ENCODE results near the gene RBFOX2.

The RBFOX2 gene

GRCh38 chr22:35733036-35733435 is 295.6 kb downstream of the RBFOX2 start:
- peaks cover 8% of the 10 kb centered on the region for H3K27me3 Mint-ChIP-seq
- H3K27ac Mint-ChIP-seq = no peak overlapping the region
- no peak overlapping the region for H3K4me3 Mint-ChIP-seq
- H3K4me1 Mint-ChIP-seq = no peaks in the 10 kb centered on the region
- no peaks in the 10 kb centered on the region for H3K9me3 Mint-ChIP-seq
- no peak for DNase-seq
- CTCF ChIA-PET = no interaction called here
- no peaks in the 10 kb centered on the region for H3K36me3 Mint-ChIP-seq

- H3K9me3 Mint-ChIP-seq = no peaks in the 10 kb centered on the region
- no peaks in the 10 kb centered on the region for H3K4me1 Mint-ChIP-seq
- no peaks in the 10 kb centered on the region for H3K36me3 Mint-ChIP-seq
- no peak overlapping the region for H3K4me3 Mint-ChIP-seq
- no peak overlapping the region for H3K27ac Mint-ChIP-seq
- CTCF ChIA-PET = no interaction called here
- DNase-seq = no peak
- peaks cover 6% of the 10 kb centered on the region for H3K27me3 Mint-ChIP-seq
These were observed 296.5 kb downstream of the RBFOX2 start for GRCh38 chr22:35732116-35732515.

DNA sequence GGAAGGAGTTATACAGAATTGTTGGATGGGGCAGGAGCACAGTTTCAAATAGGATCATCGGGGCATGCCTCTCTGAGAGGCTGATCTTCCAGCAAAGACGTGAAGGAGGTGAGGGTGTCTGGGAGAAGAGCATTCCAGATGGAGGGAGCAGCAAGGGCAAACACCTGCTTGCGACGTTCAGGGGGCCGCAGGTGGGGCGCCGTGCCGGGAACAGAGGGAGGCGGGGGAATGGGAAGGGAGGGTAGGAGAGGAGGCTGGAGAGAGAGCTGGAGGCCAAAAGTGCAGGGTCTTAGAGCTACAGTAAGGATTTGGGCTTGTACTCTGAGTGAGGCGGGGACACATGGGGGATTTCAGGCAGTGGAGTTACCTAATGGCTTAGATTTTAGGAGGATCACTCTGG is 297.3 kb downstream of the RBFOX2 start:
- no peaks in the 10 kb centered on the region for H3K4me1 Mint-ChIP-seq
- H3K27me3 Mint-ChIP-seq = peaks cover 6% of the 10 kb centered on the region
- H3K4me3 Mint-ChIP-seq = no peak overlapping the region
- CTCF ChIA-PET = no interaction called here
- H3K9me3 Mint-ChIP-seq = no peaks in the 10 kb centered on the region
- H3K36me3 Mint-ChIP-seq = no peaks in the 10 kb centered on the region
- H3K27ac Mint-ChIP-seq = no peak overlapping the region
- no peak for DNase-seq

GRCh38 chr22:35729309-35729698 is 299.3 kb downstream of the RBFOX2 start:
- CTCF ChIA-PET = no interaction called here
- H3K27me3 Mint-ChIP-seq = peaks cover 6% of the 10 kb centered on the region
- no peaks in the 10 kb centered on the region for H3K4me1 Mint-ChIP-seq
- no peak overlapping the region for H3K27ac Mint-ChIP-seq
- no peak overlapping the region for H3K4me3 Mint-ChIP-seq
- no peaks in the 10 kb centered on the region for H3K36me3 Mint-ChIP-seq
- no peaks in the 10 kb centered on the region for H3K9me3 Mint-ChIP-seq
- DNase-seq = no peak

GRCh38 chr22:35728639-35729308 is 299.9 kb downstream of the RBFOX2 start:
- CTCF ChIA-PET = no interaction called here
- no peak for DNase-seq
- no peak overlapping the region for H3K4me3 Mint-ChIP-seq
- H3K36me3 Mint-ChIP-seq = no peaks in the 10 kb centered on the region
- H3K27ac Mint-ChIP-seq = no peak overlapping the region
- H3K4me1 Mint-ChIP-seq = no peaks in the 10 kb centered on the region
- peaks cover 6% of the 10 kb centered on the region for H3K27me3 Mint-ChIP-seq
- H3K9me3 Mint-ChIP-seq = no peaks in the 10 kb centered on the region

GRCh38 chr22:35727436-35727835 is 301.2 kb downstream of the RBFOX2 start:
- CTCF ChIA-PET = no interaction called here

DNA sequence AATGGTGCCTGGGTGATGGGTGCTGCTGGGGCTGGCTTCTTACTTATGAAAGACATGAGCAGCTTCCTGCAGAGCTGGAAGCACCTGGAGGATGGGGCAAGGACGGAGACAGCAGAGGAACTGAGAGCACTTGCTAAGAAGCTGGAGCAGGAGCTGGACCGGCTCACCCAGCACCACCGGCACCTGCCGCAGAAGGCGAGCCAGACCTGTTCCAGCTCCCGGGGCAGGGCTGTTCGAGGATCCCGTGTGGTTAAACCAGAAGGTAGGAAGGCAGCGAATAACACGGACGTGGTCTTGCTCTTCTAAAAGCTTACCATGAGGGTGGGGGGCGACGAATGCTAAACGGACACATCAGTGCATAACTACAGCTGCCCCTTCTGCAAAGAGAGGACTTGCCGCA is 301.7 kb downstream of the RBFOX2 start:
- Mint-ChIP-seq H3K36me3 (no peaks in the 10 kb centered on the region), H3K27me3 (peaks cover 6% of the 10 kb centered on the region), H3K27ac (no peak overlapping the region), H3K4me1 (no peaks in the 10 kb centered on the region), H3K9me3 (no peaks in the 10 kb centered on the region), H3K4me3 (no peak overlapping the region)
- no peak for DNase-seq
- CTCF ChIA-PET = no interaction called here

More at GRCh38 chr22:35727436-35727835, 301.2 kb downstream of the RBFOX2 start:
- H3K27me3 Mint-ChIP-seq = peaks cover 6% of the 10 kb centered on the region
- H3K9me3 Mint-ChIP-seq = no peaks in the 10 kb centered on the region
- no peak overlapping the region for H3K27ac Mint-ChIP-seq
- H3K4me3 Mint-ChIP-seq = no peak overlapping the region
- DNase-seq = no peak
- no peaks in the 10 kb centered on the region for H3K4me1 Mint-ChIP-seq
- no peaks in the 10 kb centered on the region for H3K36me3 Mint-ChIP-seq

DNA sequence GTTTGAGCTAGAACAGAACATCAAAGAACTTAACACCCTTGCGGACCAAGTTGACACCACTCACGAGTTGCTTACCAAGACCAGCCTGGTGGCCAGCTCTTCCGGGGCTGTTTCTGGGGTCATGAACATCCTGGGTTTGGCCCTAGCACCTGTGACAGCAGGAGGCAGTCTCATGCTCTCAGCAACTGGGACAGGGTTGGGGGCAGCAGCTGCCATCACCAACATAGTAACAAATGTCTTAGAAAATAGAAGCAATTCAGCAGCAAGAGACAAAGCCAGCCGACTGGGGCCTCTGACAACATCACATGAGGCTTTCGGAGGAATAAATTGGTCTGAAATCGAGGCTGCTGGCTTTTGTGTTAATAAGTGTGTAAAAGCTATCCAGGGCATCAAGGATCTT is 302.2 kb downstream of the RBFOX2 start:
- DNase-seq = no peak
- no peaks in the 10 kb centered on the region for H3K9me3 Mint-ChIP-seq
- H3K36me3 Mint-ChIP-seq = no peaks in the 10 kb centered on the region
- no peak overlapping the region for H3K27ac Mint-ChIP-seq
- peaks cover 2% of the 10 kb centered on the region for H3K27me3 Mint-ChIP-seq
- H3K4me3 Mint-ChIP-seq = no peak overlapping the region
- CTCF ChIA-PET = interaction anchor here (0.5 to 0.6 kb wide), 2 partner anchors 184 to 204 kb away, joined by 3 read pairs; no protein-coding TSS in a partner anchor
- H3K4me1 Mint-ChIP-seq = no peaks in the 10 kb centered on the region

DNA sequence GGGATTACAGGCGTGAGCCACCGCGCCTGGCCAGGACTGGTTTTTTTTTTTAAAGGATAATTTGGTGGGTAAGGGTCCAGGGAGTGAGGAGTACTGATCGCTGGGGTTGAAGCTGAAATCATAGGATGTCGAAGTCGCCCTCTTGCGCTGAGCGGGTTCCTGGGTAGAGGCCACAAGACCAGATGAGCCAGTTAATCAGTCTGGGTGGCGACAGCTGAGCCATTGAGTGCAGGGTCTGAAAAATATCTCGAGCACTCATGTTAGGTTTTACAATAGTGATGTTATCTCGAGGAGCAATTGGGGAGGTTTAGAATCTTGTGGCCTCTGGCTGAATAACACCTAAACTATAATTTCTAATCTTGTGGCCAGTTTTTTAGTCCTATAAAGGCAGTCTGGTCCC is 303.1 kb downstream of the RBFOX2 start:
- Mint-ChIP-seq H3K36me3 (no peaks in the 10 kb centered on the region), H3K4me3 (no peak overlapping the region), H3K27ac (no peak overlapping the region), H3K4me1 (no peaks in the 10 kb centered on the region), H3K9me3 (no peaks in the 10 kb centered on the region), H3K27me3 (no peaks in the 10 kb centered on the region)
- DNase-seq = no peak
- CTCF ChIA-PET = interaction anchor here (0.5 kb wide), 1 partner anchor 205 kb away, joined by 3 read pairs; no protein-coding TSS in a partner anchor

GRCh38 chr22:35721960-35722359 is 306.7 kb downstream of the RBFOX2 start:
- Mint-ChIP-seq H3K4me1 (no peaks in the 10 kb centered on the region), H3K27me3 (no peaks in the 10 kb centered on the region), H3K4me3 (no peak overlapping the region), H3K9me3 (no peaks in the 10 kb centered on the region), H3K27ac (no peak overlapping the region), H3K36me3 (no peaks in the 10 kb centered on the region)
- CTCF ChIA-PET = no interaction called here
- no peak for DNase-seq

DNA sequence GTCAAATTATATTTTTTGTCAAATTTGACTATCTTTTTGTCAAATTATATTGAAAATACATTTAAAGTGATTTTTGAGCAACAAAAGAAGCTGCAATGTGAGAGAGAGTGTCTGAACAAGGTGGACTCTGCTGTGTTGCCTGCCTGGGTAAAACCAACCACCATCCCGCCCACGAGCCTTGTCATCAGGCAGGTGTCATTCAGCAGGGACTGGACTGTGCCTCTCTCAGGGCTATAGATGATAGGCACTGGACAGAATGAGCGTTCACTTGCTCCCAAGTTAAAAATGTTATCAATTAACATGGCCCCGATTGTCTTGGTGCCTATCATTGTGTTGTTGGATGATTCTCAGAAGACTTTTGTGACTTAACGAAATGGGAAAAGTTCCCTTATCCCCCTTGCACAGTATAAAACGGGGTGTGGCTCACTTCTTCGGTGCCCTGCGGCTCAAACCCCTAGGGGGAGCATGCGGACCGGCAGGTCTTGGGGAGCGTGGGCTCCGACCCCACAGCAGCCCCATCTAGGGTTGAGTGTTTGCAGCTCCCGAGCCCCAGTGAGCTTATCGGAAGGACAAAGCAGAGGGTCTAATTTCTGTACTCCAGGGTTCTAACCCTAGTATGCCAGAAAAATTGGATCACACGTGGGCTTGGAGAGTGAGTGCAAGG is 309.3 kb downstream of the RBFOX2 start:
- DNase-seq = no peak
- H3K36me3 Mint-ChIP-seq = no peaks in the 10 kb centered on the region
- no peaks in the 10 kb centered on the region for H3K27me3 Mint-ChIP-seq
- H3K27ac Mint-ChIP-seq = no peak overlapping the region
- no peaks in the 10 kb centered on the region for H3K9me3 Mint-ChIP-seq
- CTCF ChIA-PET = no interaction called here
- H3K4me3 Mint-ChIP-seq = no peak overlapping the region
- H3K4me1 Mint-ChIP-seq = no peaks in the 10 kb centered on the region

- no peak for DNase-seq
These were observed 311.1 kb downstream of the RBFOX2 start, which contains the start of gene APOL5 for GRCh38 chr22:35717572-35717971. Gene APOL5 (plus strand): TSS chr22:35717872. CDS start chr22:35717872, 0 bp downstream.

DNA sequence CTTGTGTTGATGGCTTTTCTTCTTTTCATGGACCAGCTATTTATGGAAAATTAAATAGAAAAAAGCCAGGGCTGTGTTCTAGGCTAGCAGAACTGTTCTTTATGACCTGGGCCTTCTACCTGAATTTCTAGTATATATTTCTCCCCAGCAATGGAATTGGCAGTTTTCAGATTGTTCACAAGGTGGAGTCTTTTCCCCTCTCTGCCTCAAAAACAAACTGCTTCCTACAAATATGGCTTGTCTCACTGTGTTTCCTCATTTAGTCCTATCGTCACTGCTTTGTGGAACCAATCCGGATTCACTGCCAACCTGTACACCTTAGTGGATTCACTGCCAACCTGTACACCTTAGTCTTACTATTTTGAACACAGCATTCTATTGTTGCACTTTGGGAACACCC is 316.0 kb downstream of the RBFOX2 start:
- no peaks in the 10 kb centered on the region for H3K4me1 Mint-ChIP-seq
- H3K9me3 Mint-ChIP-seq = peaks cover 6% of the 10 kb centered on the region
- DNase-seq = no peak
- no peaks in the 10 kb centered on the region for H3K36me3 Mint-ChIP-seq
- H3K4me3 Mint-ChIP-seq = no peak overlapping the region
- CTCF ChIA-PET = interaction anchor here (1.4 kb wide), 1 partner anchor 85 kb away, joined by 4 read pairs; no protein-coding TSS in a partner anchor
- peaks cover 10% of the 10 kb centered on the region for H3K27me3 Mint-ChIP-seq
- no peak overlapping the region for H3K27ac Mint-ChIP-seq

More at GRCh38 chr22:35717572-35717971, 311.1 kb downstream of the RBFOX2 start, which contains the start of gene APOL5:
- Mint-ChIP-seq H3K27me3 (peaks cover 6% of the 10 kb centered on the region), H3K9me3 (peaks cover 6% of the 10 kb centered on the region), H3K4me3 (no peak within 1 kb of the TSS), H3K36me3 (no peaks in the 10 kb centered on the region), H3K4me1 (no peaks in the 10 kb centered on the region), H3K27ac (no peak within 1 kb of the TSS)
- CTCF ChIA-PET = no interaction called here

GRCh38 chr22:35711336-35711735 is 317.3 kb downstream of the RBFOX2 start:
- no peak for DNase-seq
- CTCF ChIA-PET = interaction anchor here (0.6 kb wide), 1 partner anchor 391 kb away, joined by 3 read pairs; no protein-coding TSS in a partner anchor
- Mint-ChIP-seq H3K36me3 (no peaks in the 10 kb centered on the region), H3K4me1 (no peaks in the 10 kb centered on the region), H3K4me3 (no peak overlapping the region), H3K27me3 (peaks cover 13% of the 10 kb centered on the region), H3K9me3 (peaks cover 6% of the 10 kb centered on the region), H3K27ac (no peak overlapping the region)

DNA sequence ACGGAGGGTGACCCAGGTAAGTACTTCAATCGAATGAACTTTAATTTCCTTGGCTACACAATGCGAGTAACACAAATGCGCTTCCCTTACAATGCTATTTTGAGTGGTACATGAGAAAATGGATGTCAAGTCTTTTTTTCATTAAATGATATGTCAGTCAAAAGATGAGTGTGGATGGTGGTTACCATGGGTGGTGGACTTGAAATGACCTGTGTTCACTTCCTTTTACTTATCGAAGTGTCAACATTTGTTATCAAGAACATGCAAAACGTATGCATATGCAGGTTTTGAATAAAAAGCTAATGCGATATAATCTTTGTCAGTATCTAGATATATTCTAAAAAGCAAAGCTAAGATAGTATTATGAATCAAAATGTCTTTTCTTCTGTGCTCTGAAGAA is 319.7 kb downstream of the RBFOX2 start:
- no peak for DNase-seq
- Mint-ChIP-seq H3K9me3 (peaks cover 6% of the 10 kb centered on the region), H3K4me3 (no peak overlapping the region), H3K27ac (no peak overlapping the region), H3K4me1 (no peaks in the 10 kb centered on the region), H3K36me3 (no peaks in the 10 kb centered on the region), H3K27me3 (peaks cover 14% of the 10 kb centered on the region)
- CTCF ChIA-PET = no interaction called here
